LoVo (cell line): ENCODE measurements around the gene ZNF526.
A peak's percentile ranks its signal among the peaks of the same experiment; 100 is the strongest.

Experiments used
- DNase-seq: peaks from one replicate; pipeline ENCODE4 v3.0.0-alpha.2; 2016; ENCODE audit warnings: low spot score

The ZNF526 gene

GRCh38 chr19:42225718-42226292, 5.7 kb downstream of the ZNF526 start:
- DNase-seq: no peak

- no peak for DNase-seq
Measured at GRCh38 chr19:42226886-42227285, 6.8 kb downstream of the ZNF526 start.

- no peak for DNase-seq
Measured at GRCh38 chr19:42228641-42229040, 8.5 kb downstream of the ZNF526 start.

GRCh38 chr19:42229301-42229854, 9.3 kb downstream of the ZNF526 start:
- DNase-seq: no peak

GRCh38 chr19:42229855-42230351, 9.8 kb downstream of the ZNF526 start:
- no peak for DNase-seq

GRCh38 chr19:42230571-42230970, 10.5 kb downstream of the ZNF526 start:
- no peak for DNase-seq

- no peak for DNase-seq
Measured at GRCh38 chr19:42232435-42232834, 12.3 kb downstream of the ZNF526 start.

- no peak for DNase-seq
Measured at GRCh38 chr19:42233106-42233505, 13.0 kb downstream of the ZNF526 start.

GRCh38 chr19:42233678-42234292, 13.7 kb downstream of the ZNF526 start:
- no peak for DNase-seq

- no peak for DNase-seq
Measured at GRCh38 chr19:42234364-42234763, 14.3 kb downstream of the ZNF526 start.

GRCh38 chr19:42235181-42235580, 15.1 kb downstream of the ZNF526 start:
- DNase-seq: no peak

- DNase-seq: no peak
Measured at GRCh38 chr19:42239544-42240220, 19.6 kb downstream of the ZNF526 start.

GRCh38 chr19:42241279-42241678, 21.2 kb downstream of the ZNF526 start:
- no peak for DNase-seq

GRCh38 chr19:42242069-42242511, 22.0 kb downstream of the ZNF526 start:
- no peak for DNase-seq

GRCh38 chr19:42242512-42243409, 22.6 kb downstream of the ZNF526 start, which contains the start of gene GSK3A:
Gene GSK3A, minus strand, starts transcription at chr19:42242602. Its CDS starts 137 bp downstream, at chr19:42242465.
- DNase-seq: peak; percentile 98

- peak; percentile 94 for DNase-seq
Measured at GRCh38 chr19:42244347-42245220, 24.5 kb downstream of the ZNF526 start.

- no peak for DNase-seq
Measured at GRCh38 chr19:42245231-42245630, 25.1 kb downstream of the ZNF526 start.

- peak; percentile 1 for DNase-seq
Measured at GRCh38 chr19:42246143-42246921, 26.2 kb downstream of the ZNF526 start.

- no peak for DNase-seq
Measured at GRCh38 chr19:42246922-42247639, 27.0 kb downstream of the ZNF526 start.
